NOMO-1 treated with DMSO at 0.1 percent for 48 hours (cell line): ENCODE measurements around the gene KCTD16.

Experiments
- DNase-seq: peaks from one replicate; lab custom pipeline; 2025; ENCODE audit not compliant: unreplicated experiment; lab: John Stamatoyannopoulos, UW

KCTD16 gene

GRCh38 chr5:144281784-144282183 lies 111.1 kb downstream of the KCTD16 start:
- DNase-seq = no peak

- DNase-seq = no peak
Measured at GRCh38 chr5:144284036-144284435, 113.4 kb downstream of the KCTD16 start.

- no peak for DNase-seq
Measured at GRCh38 chr5:144284931-144285502, 114.3 kb downstream of the KCTD16 start.

GRCh38 chr5:144289277-144289676 lies 118.6 kb downstream of the KCTD16 start:
- DNase-seq = no peak

- no peak for DNase-seq
Measured at GRCh38 chr5:144292029-144292428, 121.4 kb downstream of the KCTD16 start.

- DNase-seq = no peak
Measured at GRCh38 chr5:144295284-144295683, 124.6 kb downstream of the KCTD16 start.

GRCh38 chr5:144297081-144297480 lies 126.4 kb downstream of the KCTD16 start:
- no peak for DNase-seq

GRCh38 chr5:144298658-144299057 lies 128.0 kb downstream of the KCTD16 start:
- no peak for DNase-seq

GRCh38 chr5:144304688-144305087 lies 134.0 kb downstream of the KCTD16 start:
- no peak for DNase-seq

- DNase-seq = no peak
Measured at GRCh38 chr5:144307736-144308135, 137.1 kb downstream of the KCTD16 start.

GRCh38 chr5:144308174-144308573 lies 137.5 kb downstream of the KCTD16 start:
- no peak for DNase-seq

GRCh38 chr5:144308906-144309670 lies 138.4 kb downstream of the KCTD16 start:
- no peak for DNase-seq

GRCh38 chr5:144310621-144311020 lies 139.9 kb downstream of the KCTD16 start:
- no peak for DNase-seq

GRCh38 chr5:144313147-144313726 lies 142.6 kb downstream of the KCTD16 start:
- DNase-seq = no peak

- no peak for DNase-seq
Measured at GRCh38 chr5:144315026-144315425, 144.4 kb downstream of the KCTD16 start.

- no peak for DNase-seq
Measured at GRCh38 chr5:144315994-144316634, 145.4 kb downstream of the KCTD16 start.

GRCh38 chr5:144318011-144318410 lies 147.3 kb downstream of the KCTD16 start:
- no peak for DNase-seq

GRCh38 chr5:144318460-144318859 lies 147.8 kb downstream of the KCTD16 start:
- DNase-seq = no peak

GRCh38 chr5:144323181-144323580 lies 152.5 kb downstream of the KCTD16 start:
- DNase-seq = no peak

GRCh38 chr5:144325532-144325931 lies 154.9 kb downstream of the KCTD16 start:
- no peak for DNase-seq

GRCh38 chr5:144328494-144328893 lies 157.8 kb downstream of the KCTD16 start:
- no peak for DNase-seq

GRCh38 chr5:144328980-144329379 lies 158.3 kb downstream of the KCTD16 start:
- no peak for DNase-seq
